GM12878 (cell line): ENCODE measurements around the gene DIS3L. TPM values are rescaled to one million over a fixed set of nuclear protein-coding genes. Genes with fewer than 3 reads are reported as not detected.

ENCODE experiments used
- ATAC-seq: fragments of 200-7000 bp; cut with Tn5 transposase; 3 replicates; pipeline ENCODE4 v1.9.1; 2020; ENCODE audit warnings: mild to moderate bottlenecking, moderate library complexity
- BruUV-seq: library from RNA; stranded (reverse); fragments of 400-500 nt; replicated peaks from 2 replicates; lab custom pipeline; 2021; lab: Mats Ljungman, UMichigan
- CTCF ChIA-PET: fragments of 300-600 bp; sonication (Branson Sonifier 250); formaldehyde crosslinking; extraction: SDS; loops from one replicate; lab custom pipeline; 2021; ENCODE audit warnings: inconsistent platforms; lab: Yijun Ruan, JAX
- POLR2A ChIA-PET: fragments of 350-600 bp; formaldehyde crosslinking; extraction: SDS; loops from one replicate; lab custom pipeline; 2021; ENCODE audit warnings: inconsistent platforms; lab: Charles Lee
- RAD21 ChIA-PET: fragments of 300-600 bp; sonication (Branson Sonifier 250); formaldehyde crosslinking; loops from one replicate; lab custom pipeline; 2023; ENCODE audit warnings: antibody characterized with exemption; ENCODE audit not compliant: unreplicated experiment; lab: Charles Lee
- SMC1A ChIA-PET: fragments of 300-600 bp; sonication (Branson Sonifier 250); formaldehyde crosslinking; loops from one replicate; lab custom pipeline; 2023; ENCODE audit not compliant: unreplicated experiment, uncharacterized antibody; lab: Charles Lee
- DNase-seq: peaks from one replicate; pipeline ENCODE4 v3.0.0-alpha.2; 2011; ENCODE audit warnings: low read depth, low spot score
- FAIRE-seq: peaks from 3 replicates; lab custom pipeline; 2011; peaks lifted over from hg19 to GRCh38; lab: Jason Lieb, UNC
- H2AFZ ChIP-seq: 2 replicates; pipeline ENCODE4 v1.6.0; 2011; ENCODE audit warnings: low read depth, low read length, control low read depth; ENCODE audit not compliant: control insufficient read depth
- H3K27ac ChIP-seq: 2 replicates; pipeline ENCODE4 v1.5.1; 2011; ENCODE audit warnings: control low read depth; ENCODE audit not compliant: control insufficient read depth, insufficient read depth
- H3K27me3 ChIP-seq, 2 experiments: replicated peaks in 1 of 2; 2 replicates each; pipeline versions ENCODE4 v1.6.0 to v1.6.1; 2011; ENCODE audit warnings: low read length in 1 of 2; ENCODE audit not compliant: control insufficient read depth in 2 of 2, insufficient read depth in 2 of 2
- H3K36me3 ChIP-seq, 2 experiments: 2 replicates each; pipeline ENCODE4 v1.5.1; 2011; ENCODE audit warnings: low read length in 1 of 2; ENCODE audit not compliant: control insufficient read depth in 2 of 2, insufficient read depth in 2 of 2
- H3K4me1 ChIP-seq: 2 replicates; pipeline ENCODE4 v1.6.1; 2011; ENCODE audit warnings: mild to moderate bottlenecking, low read length, moderate library complexity, mixed read lengths; ENCODE audit not compliant: control insufficient read depth, insufficient read depth
- H3K4me2 ChIP-seq: 2 replicates; pipeline ENCODE4 v1.6.0; 2011; ENCODE audit warnings: control low read depth; ENCODE audit not compliant: control insufficient read depth, insufficient read depth
- H3K4me3 ChIP-seq: fragments of 200-600 bp; sonication (generic); 2 replicates; pipeline ENCODE4 v1.5.1; 2016
- H3K79me2 ChIP-seq: 2 replicates; pipeline ENCODE4 v1.6.0; 2011; ENCODE audit warnings: low read length; ENCODE audit not compliant: control insufficient read depth, insufficient read depth
- H3K9ac ChIP-seq: 2 replicates; pipeline ENCODE4 v1.8.0; 2011; ENCODE audit warnings: low read length, control low read depth, mixed read lengths; ENCODE audit not compliant: control insufficient read depth, insufficient read depth
- H3K9me3 ChIP-seq: replicated peaks from 3 replicates; pipeline ENCODE4 v1.5.1; 2011; ENCODE audit warnings: mild to moderate bottlenecking, low read length; ENCODE audit not compliant: control insufficient read depth, insufficient read depth
- H4K20me1 ChIP-seq: 2 replicates; pipeline ENCODE4 v1.6.0; 2011; ENCODE audit not compliant: control insufficient read depth, insufficient read depth
- CHD4 ChIP-seq: fragments of 200-600 bp; sonication (generic); IDR thresholded peaks from 2 replicates; pipeline ENCODE4 v1.6.1; 2016; ENCODE audit warnings: mild to moderate bottlenecking
- CUX1 ChIP-seq: IDR thresholded peaks from 2 replicates; pipeline ENCODE4 v1.6.1; 2012; ENCODE audit warnings: improper control_type of control experiment, low read depth, low read length; ENCODE audit not compliant: insufficient replicate concordance
- FOS ChIP-seq: IDR thresholded peaks from 3 replicates; pipeline ENCODE4 v1.6.1; 2011; ENCODE audit warnings: borderline replicate concordance; ENCODE audit not compliant: insufficient read length; ENCODE audit errors: extremely low read depth
- HDGF ChIP-seq: fragments of 450-650 bp; IDR thresholded peaks from 2 replicates; pipeline ENCODE4 v1.6.1; 2016; ENCODE audit warnings: antibody characterized with exemption
- IKZF2 ChIP-seq, 2 experiments: fragments of 450-650 bp; IDR thresholded peaks; 2 replicates each; pipeline ENCODE4 v1.6.1; 2017; ENCODE audit warnings: mild to moderate bottlenecking in 2 of 2, moderate library complexity in 2 of 2
- NFIC ChIP-seq: IDR thresholded peaks from 2 replicates; pipeline ENCODE4 v1.6.1; 2012; ENCODE audit warnings: low read depth, mild to moderate bottlenecking, inconsistent platforms, low read length, moderate library complexity
- PAX5 ChIP-seq: IDR thresholded peaks from 2 replicates; pipeline ENCODE4 v1.6.1; 2011; ENCODE audit warnings: low read depth, low read length, borderline replicate concordance
- SREBF1 ChIP-seq: IDR thresholded peaks from 2 replicates; pipeline ENCODE4 v1.6.1; 2012; ENCODE audit warnings: mild to moderate bottlenecking, low read length
- STAT3 ChIP-seq: IDR thresholded peaks from 2 replicates; pipeline ENCODE4 v1.6.1; 2011; ENCODE audit warnings: low read depth, low read length, improper control_type of control experiment
- ZNF207 ChIP-seq: fragments of 450-650 bp; IDR thresholded peaks from 2 replicates; pipeline ENCODE4 v1.6.1; 2014; ENCODE audit warnings: antibody characterized with exemption, mild to moderate bottlenecking, borderline replicate concordance
- ZNF24 ChIP-seq: fragments of 450-650 bp; IDR thresholded peaks from 2 replicates; pipeline ENCODE4 v1.6.1; 2017; ENCODE audit warnings: antibody characterized with exemption, mild to moderate bottlenecking
- WGBS: methylation state at CpG from one replicate; pipeline ENCODE4 v1.1.6; 2016; ENCODE audit warnings: low lambda C conversion rate; ENCODE audit not compliant: insufficient replicate concordance, insufficient coverage; ENCODE audit errors: missing lambda C conversion rate; 5-methylcytosine and 5-hydroxymethylcytosine counted together
- in situ Hi-C: fragments of 300-500 bp; cut with MboI; formaldehyde crosslinking; loops from 9 replicates; pipeline ENCODE4 v1.14.3; 2018; ENCODE audit warnings: mixed read lengths
- intact Hi-C: fragments of 100-400 bp; cut with micrococcal nuclease; formaldehyde crosslinking; loops from one replicate; pipeline ENCODE4 v1.14.2; 2022; ENCODE audit not compliant: unreplicated experiment
- polyA plus RNA-seq, 11 experiments: library from polyadenylated mRNA; depleted of rRNA in 4 of 11; unstranded in 6 of 11; stranded (reverse) in 5 of 11; fragments of >200 nt; fragmentation: Nextera tagmentation in 4 of 11; fragmentation: Illumina TruSeq in 1 of 11; extraction: Ambion mirVana in 4 of 11; extraction: Trizol in 1 of 11; gene quantifications; 1 replicate in 1 of 11; 2 replicates in 10 of 11; pipeline versions ENCODE4 v1.2.1 to v1.2.3, GENCODE V29; 2011 to 2016; ENCODE audit warnings: inconsistent platforms in 2 of 11, missing spikeins in 2 of 11, low read depth in 1 of 11
- total RNA-seq, 4 experiments: library from RNA; depleted of rRNA in 3 of 4; stranded (reverse); fragments of >200 nt in 3 of 4; fragmentation: Illumina TruSeq in 1 of 4; extraction: Trizol in 1 of 4; gene quantifications; 2 replicates each; pipeline versions ENCODE4 v1.2.1 to v1.2.3, GENCODE V29; 2013 to 2021

The DIS3L gene
- total and polyA plus RNA-seq, 10 of the 15 experiments (the other 5 are each of a cell fraction or from before 2014, with no cell fraction given): 7.6 to 33.7 (median 25.5) TPM

GRCh38 chr15:66309828-66310227, 16.5 kb downstream of the DIS3L start:
- no peak overlapping the region for H3K4me3 ChIP-seq
- no peak for ATAC-seq
- 95% methylated on average over 3 of the region's 3 CpGs for WGBS
- H3K27ac ChIP-seq: no peak overlapping the region
- BruUV-seq: no TSS peak
- intact Hi-C loops: no loop called here
- CTCF ChIA-PET: no interaction called here
- POLR2A ChIA-PET: interaction anchor here (0.6 kb wide), 1 partner anchor 11 kb away, joined by 3 read pairs; no protein-coding TSS in a partner anchor
- H3K27me3 ChIP-seq: no peaks in the 10 kb centered on the region
- no peak overlapping the region for H3K4me2 ChIP-seq
- H3K9me3 ChIP-seq: no peaks in the 10 kb centered on the region
- peaks cover 4 to 26% of the 10 kb centered on the region in 2 experiments; a peak in 2 of 4 replicates for H3K36me3 ChIP-seq
- H3K4me1 ChIP-seq: no peaks in the 10 kb centered on the region
- no peak for TF ChIP-seq CUX1
- no peak for TF ChIP-seq NFIC
- no peak for TF ChIP-seq PAX5
- TF ChIP-seq IKZF2 (IDR thresholded peaks at IDR 0.05): no peak
- no peak for TF ChIP-seq CHD4
- no peak for TF ChIP-seq SREBF1
- no peak for TF ChIP-seq STAT3
- TF ChIP-seq FOS: no peak
- TF ChIP-seq ZNF24: no peak
- TF ChIP-seq HDGF: no peak
- no peak for TF ChIP-seq ZNF207
- in situ Hi-C loops: no loop called here
- RAD21 ChIA-PET: no interaction called here
- DNase-seq: no peak
- no peak for FAIRE-seq
- no peaks in the 10 kb centered on the region for H4K20me1 ChIP-seq
- no peaks in the 10 kb centered on the region for H3K79me2 ChIP-seq
- H3K9ac ChIP-seq: no peak overlapping the region
- SMC1A ChIA-PET: interaction anchor here (1.0 kb wide), 1 partner anchor 16 kb away, joined by 5 read pairs; the partner anchor contains the start of gene DIS3L
- no peak overlapping the region for H2AFZ ChIP-seq
